A172 (cell line): ENCODE data around the gene CAB39. TPM values are rescaled to one million over a fixed set of nuclear protein-coding genes. Genes with fewer than 3 reads are reported as not detected.

Experiments
- DNase-seq: peaks from one replicate; pipeline ENCODE4 v3.0.0-alpha.2; 2015; ENCODE audit warnings: low spot score
- total RNA-seq: library from RNA; depleted of rRNA; stranded (reverse); fragments of >200 nt; shearing (Covaris generic); gene quantifications from 2 replicates; pipeline ENCODE4 v1.2.3, GENCODE V29; 2014

The CAB39 gene
- total RNA-seq, 1 experiment from 2014 or later: 51.9 TPM

- DNase-seq: no peak
Measured at GRCh38 chr2:230821261-230821990, 108.8 kb downstream of the CAB39 start.

- DNase-seq: no peak
Measured at GRCh38 chr2:230821991-230822520, 109.4 kb downstream of the CAB39 start.

- DNase-seq: no peak
Measured at GRCh38 chr2:230823264-230823964, 110.8 kb downstream of the CAB39 start.

- peak; percentile 73 for DNase-seq
Measured at GRCh38 chr2:230824406-230824978, 111.8 kb downstream of the CAB39 start.

- no peak for DNase-seq
Measured at GRCh38 chr2:230825354-230825753, 112.7 kb downstream of the CAB39 start.

- DNase-seq: no peak
Measured at GRCh38 chr2:230827774-230828271, 115.2 kb downstream of the CAB39 start.

- no peak for DNase-seq
Measured at GRCh38 chr2:230828272-230828961, 115.8 kb downstream of the CAB39 start.

GRCh38 chr2:230829293-230829692 lies 116.7 kb downstream of the CAB39 start:
- DNase-seq: no peak

GRCh38 chr2:230829959-230830358 lies 117.3 kb downstream of the CAB39 start:
- DNase-seq: no peak

- peak; percentile 28 for DNase-seq
Measured at GRCh38 chr2:230830428-230830827, 117.8 kb downstream of the CAB39 start.

- DNase-seq: no peak
Measured at GRCh38 chr2:230840301-230840700, 127.7 kb downstream of the CAB39 start.

- DNase-seq: peak; percentile 31
Measured at GRCh38 chr2:230842473-230842872, 129.8 kb downstream of the CAB39 start.

GRCh38 chr2:230843132-230843531 lies 130.5 kb downstream of the CAB39 start:
- no peak for DNase-seq

GRCh38 chr2:230846360-230846759 lies 133.7 kb downstream of the CAB39 start:
- DNase-seq: no peak

- peak; percentile 65 for DNase-seq
Measured at GRCh38 chr2:230847883-230848388, 135.3 kb downstream of the CAB39 start.

- DNase-seq: no peak
Measured at GRCh38 chr2:230849633-230850357, 137.2 kb downstream of the CAB39 start.

- DNase-seq: no peak
Measured at GRCh38 chr2:230850358-230850658, 137.7 kb downstream of the CAB39 start.

GRCh38 chr2:230852113-230852512 lies 139.5 kb downstream of the CAB39 start:
- DNase-seq: no peak

GRCh38 chr2:230861552-230862255 lies 149.1 kb downstream of the CAB39 start:
- no peak for DNase-seq

- DNase-seq: no peak
Measured at GRCh38 chr2:230862292-230862691, 149.7 kb downstream of the CAB39 start.

GRCh38 chr2:230863031-230863430 lies 150.4 kb downstream of the CAB39 start:
- DNase-seq: no peak
